Suppressor macrophage treated with lipopolysaccharide for 4 hours (primary cell): ENCODE results near the gene CERS6.

Source experiments
- DNase-seq: peaks from one replicate; pipeline ENCODE4 v3.0.0-alpha.2; 2020

Gene CERS6

GRCh38 chr2:168710754-168711467 lies 254.8 kb downstream of the CERS6 start:
- DNase-seq, result no peak

- no peak for DNase-seq
Observed at GRCh38 chr2:168712053-168712452, 256.0 kb downstream of the CERS6 start.

DNA sequence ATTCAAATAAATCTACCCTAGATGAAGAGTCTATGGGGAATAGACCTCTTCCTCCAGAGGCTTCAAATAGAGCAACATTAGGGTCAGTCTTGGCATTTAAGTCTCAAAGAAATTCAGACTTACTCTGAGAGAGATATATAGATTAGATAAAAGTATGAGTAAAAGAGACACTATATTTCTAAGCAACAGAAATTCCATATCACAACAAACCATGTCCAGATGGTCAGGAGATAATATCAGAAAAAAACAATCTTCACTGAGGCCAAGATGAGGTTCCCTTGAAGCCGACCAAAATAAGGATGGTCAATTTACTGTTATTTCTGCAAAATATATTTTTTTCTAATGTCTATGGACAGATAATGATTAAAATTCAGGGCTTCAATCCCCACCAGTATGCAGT lies 257.3 kb downstream of the CERS6 start:
- no peak for DNase-seq

DNA sequence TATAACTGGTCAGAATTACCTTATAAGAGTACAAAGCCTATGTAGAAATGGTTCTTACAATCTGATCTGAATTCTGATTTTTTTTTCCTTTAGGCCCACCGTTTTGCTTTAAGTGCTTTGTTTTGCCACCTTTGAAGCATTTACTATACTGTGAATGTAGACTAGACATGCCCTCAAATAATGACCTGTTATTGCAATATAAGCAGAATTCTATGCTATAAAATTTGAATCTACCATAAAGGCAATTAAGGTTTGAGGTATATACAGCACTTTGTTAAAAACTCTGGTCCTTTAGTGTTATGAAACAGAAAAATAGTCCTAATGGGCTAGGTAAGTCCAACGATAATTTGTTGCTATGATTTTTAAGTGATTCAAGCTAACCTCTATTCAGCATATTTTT lies 259.8 kb downstream of the CERS6 start:
- no peak for DNase-seq

- no peak for DNase-seq
Observed at GRCh38 chr2:168716839-168717238, 260.8 kb downstream of the CERS6 start.

- peak; percentile 11 for DNase-seq
Observed at GRCh38 chr2:168717790-168718502, 261.9 kb downstream of the CERS6 start.

DNA sequence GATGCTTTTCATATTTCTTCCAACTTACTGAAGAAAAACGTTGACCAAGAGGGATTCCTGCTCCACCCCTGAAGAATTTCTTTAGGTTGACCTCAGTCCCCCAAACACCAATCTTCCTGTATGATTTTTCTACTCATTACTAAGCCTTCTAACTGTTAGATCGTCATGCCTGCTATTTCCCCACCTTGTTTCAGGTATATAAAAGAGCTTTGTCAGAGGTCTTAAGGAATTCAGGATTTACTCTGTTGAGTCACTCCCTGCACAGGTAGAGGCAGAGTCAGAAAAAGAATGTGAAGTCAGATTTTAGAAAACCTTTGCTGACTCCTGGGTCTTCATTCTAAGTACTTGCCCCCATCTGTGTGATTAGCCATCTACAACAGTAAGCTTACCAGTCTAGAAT lies 262.6 kb downstream of the CERS6 start:
- DNase-seq, result no peak

DNA sequence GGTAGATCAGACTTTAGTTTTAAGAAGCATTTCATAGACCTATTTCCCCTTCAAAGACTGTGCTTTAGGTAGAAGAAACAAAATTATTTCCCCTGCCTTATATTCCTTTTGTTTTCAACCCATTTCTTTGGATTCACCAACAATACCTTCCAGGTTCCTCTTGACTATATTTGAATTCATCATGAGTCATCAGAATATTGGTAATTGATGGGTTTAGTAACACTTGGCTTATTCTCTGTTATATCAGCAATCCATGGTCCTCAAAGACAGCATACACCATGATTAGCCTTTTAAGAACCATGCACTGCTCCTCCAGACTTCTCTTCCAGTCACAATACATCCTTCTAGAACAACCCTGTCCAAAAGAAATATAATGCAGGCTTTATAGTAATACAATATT lies 263.4 kb downstream of the CERS6 start:
- no peak for DNase-seq

DNA sequence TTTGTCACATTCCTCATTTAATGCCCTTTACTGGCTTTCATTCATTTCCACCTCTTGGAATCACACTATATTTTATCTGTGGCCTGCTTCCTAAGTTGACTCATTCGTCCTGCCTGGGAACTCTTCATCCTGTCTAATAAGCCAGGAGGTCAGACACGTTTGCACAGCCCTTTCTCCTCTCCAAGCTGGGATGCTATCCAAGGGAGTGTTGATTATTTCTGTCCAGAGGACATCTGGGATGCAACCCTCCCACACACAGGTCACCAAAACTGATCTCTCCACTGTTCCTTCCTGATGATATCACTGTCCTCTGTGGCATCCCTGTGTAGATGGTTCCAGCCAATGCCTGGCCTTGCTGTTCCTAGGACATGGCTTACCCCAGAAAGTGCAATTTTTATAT lies 266.5 kb downstream of the CERS6 start:
- DNase-seq, result no peak

- no peak for DNase-seq
Observed at GRCh38 chr2:168723275-168723899, 267.3 kb downstream of the CERS6 start.

- no peak for DNase-seq
Observed at GRCh38 chr2:168726375-168726774, 270.3 kb downstream of the CERS6 start.

- DNase-seq, result no peak
Observed at GRCh38 chr2:168727904-168728470, 271.9 kb downstream of the CERS6 start.

DNA sequence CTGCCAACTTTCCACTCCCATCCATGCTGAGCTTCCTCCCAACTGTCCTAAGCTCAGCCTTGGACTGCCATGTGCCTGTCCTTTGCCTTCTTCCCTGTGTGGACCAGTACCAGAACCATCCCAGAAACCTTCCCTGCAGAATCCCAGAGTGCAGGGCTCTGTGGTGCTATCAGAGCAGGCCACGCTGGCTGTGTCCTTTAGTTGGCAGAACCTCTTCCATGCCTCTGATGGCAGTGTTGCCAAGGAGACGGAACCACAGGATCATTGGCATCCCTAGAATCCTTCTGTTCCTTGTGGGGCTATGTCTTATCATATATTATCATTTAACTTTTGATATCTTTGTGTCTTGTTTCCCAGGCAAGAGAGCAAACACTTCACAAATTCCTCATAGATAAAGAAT lies 273.4 kb downstream of the CERS6 start:
- DNase-seq, result no peak

- DNase-seq, result no peak
Observed at GRCh38 chr2:168730344-168730743, 274.3 kb downstream of the CERS6 start.

DNA sequence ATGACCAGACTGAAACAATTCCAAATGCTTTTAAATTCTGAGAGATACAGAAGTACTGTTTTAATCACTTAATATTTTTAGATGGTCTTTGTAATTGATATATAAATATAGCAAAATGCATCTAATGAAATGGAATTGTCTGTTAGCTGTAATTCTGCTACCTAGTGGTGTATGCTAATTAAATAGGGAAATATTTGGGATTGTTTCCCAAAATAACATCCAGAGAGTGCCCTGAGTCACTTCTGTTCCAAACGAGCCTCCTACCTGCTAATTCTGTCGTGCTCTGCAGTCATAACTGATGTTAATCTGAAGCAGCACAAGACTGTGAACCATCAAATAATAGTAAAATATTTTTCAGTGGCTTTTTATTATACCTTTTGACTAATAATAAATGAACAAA lies 274.9 kb downstream of the CERS6 start:
- DNase-seq, result no peak

GRCh38 chr2:168731616-168732015 lies 275.5 kb downstream of the CERS6 start:
- DNase-seq, result peak; percentile 31

GRCh38 chr2:168732100-168732499 lies 276.0 kb downstream of the CERS6 start:
- no peak for DNase-seq

DNA sequence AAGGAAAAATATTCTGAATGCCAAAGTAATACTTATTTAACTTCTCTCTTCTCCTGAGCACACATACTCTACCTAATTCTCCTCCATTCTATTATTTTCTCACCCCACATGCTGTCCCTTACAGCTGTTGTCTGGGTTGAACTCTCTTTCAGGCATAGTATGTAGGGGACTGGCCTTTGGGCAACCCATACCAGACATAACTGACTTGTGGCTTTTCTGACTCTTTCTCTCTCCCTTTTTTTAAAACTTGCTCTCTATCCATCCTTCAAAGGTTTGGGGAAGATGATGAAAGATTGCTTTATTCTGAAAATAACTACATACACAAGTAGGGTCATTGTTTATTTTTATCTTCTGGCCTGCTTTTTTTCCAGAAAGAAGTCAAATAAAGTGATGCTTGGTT lies 276.4 kb downstream of the CERS6 start:
- no peak for DNase-seq

DNA sequence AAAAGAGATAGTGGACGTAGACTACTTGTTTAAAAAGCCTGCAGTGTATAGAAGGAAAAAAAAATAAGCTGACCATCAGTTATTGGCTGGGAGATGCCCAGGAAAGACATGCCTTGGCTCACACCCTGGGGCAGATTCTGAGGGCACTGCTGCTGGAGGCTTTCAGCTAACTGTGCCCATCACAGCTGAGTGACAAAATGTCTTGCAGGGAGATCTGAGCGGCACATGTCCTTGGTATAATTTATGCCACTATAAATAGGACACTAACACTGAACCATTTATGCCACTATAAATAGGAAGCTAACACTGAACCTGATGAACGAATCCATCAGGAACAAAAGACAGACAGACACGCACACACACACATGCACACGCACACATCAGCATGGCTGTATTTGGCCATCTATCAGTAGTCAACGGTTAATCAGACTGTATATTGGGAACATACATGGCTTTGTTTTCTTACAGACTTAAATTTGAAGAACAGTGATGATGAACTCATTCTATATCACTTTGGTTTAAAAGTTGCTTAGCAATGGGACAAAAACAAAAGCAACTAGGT lies 278.2 kb downstream of the CERS6 start:
- no peak for DNase-seq

GRCh38 chr2:168736649-168737445 lies 280.8 kb downstream of the CERS6 start:
- no peak for DNase-seq

GRCh38 chr2:168738062-168738461 lies 282.0 kb downstream of the CERS6 start:
- peak; percentile 46 for DNase-seq

- no peak for DNase-seq
Observed at GRCh38 chr2:168740360-168740759, 284.3 kb downstream of the CERS6 start.

DNA sequence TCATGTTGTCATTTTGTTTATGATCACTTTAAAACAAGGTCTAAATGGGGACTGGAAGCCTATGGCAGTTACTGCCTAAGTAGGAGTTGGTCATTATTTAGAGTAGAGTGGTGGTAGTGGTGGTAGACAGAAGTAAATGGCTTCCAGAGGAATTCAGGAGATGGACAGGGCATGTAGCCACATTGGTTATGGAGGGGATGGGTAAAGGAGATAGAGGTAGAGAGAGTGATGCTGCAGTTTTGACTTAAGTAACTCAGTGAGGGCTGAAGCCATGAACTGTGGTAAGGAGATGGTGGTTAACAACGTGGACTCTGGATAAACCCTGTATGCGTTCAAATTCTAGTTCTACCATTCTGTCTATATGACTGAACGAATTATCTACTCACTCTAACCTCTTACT lies 284.7 kb downstream of the CERS6 start:
- DNase-seq, result no peak
